GM23248 (cell line): Measurements from ENCODE around the gene ARHGAP24. TPM values are rescaled to one million over a fixed set of nuclear protein-coding genes. Genes with fewer than 3 reads are reported as not detected.

Source experiments
- DNase-seq: peaks from one replicate; pipeline ENCODE4 v3.0.0-alpha.2; 2015
- H2AFZ ChIP-seq: fragments of 200-600 bp; sonication (generic); 2 replicates; pipeline ENCODE4 v1.6.1; 2016; ENCODE audit warnings: antibody characterized with exemption
- H3F3A ChIP-seq: fragments of 200-600 bp; sonication (generic); 2 replicates; pipeline ENCODE4 v1.6.1; 2016; ENCODE audit warnings: mild to moderate bottlenecking, antibody characterized with exemption, mixed run types; ENCODE audit not compliant: insufficient read depth
- H3K27ac ChIP-seq: fragments of 200-600 bp; sonication (generic); 2 replicates; pipeline ENCODE4 v1.5.1; 2016; ENCODE audit warnings: mild to moderate bottlenecking
- H3K27me3 ChIP-seq: fragments of 200-600 bp; sonication (generic); replicated peaks from 2 replicates; pipeline ENCODE4 v1.6.1; 2016; ENCODE audit warnings: mild to moderate bottlenecking; ENCODE audit not compliant: insufficient read depth
- H3K36me3 ChIP-seq: fragments of 200-600 bp; sonication (generic); 2 replicates; pipeline ENCODE4 v1.6.1; 2016; ENCODE audit warnings: low read depth, mild to moderate bottlenecking
- H3K4me1 ChIP-seq: fragments of 200-600 bp; sonication (generic); 2 replicates; pipeline ENCODE4 v1.6.1; 2016; ENCODE audit warnings: mild to moderate bottlenecking; ENCODE audit not compliant: insufficient read depth
- H3K4me2 ChIP-seq: fragments of 200-600 bp; sonication (generic); one replicate; pipeline ENCODE4 v1.6.1; 2016; ENCODE audit warnings: mild to moderate bottlenecking; ENCODE audit not compliant: unreplicated experiment
- H3K4me3 ChIP-seq: fragments of 200-600 bp; sonication (generic); 2 replicates; pipeline ENCODE4 v1.5.1; 2016; ENCODE audit warnings: mild to moderate bottlenecking
- H3K79me2 ChIP-seq: fragments of 200-600 bp; sonication (generic); 2 replicates; pipeline ENCODE4 v1.6.1; 2016; ENCODE audit warnings: mild to moderate bottlenecking; ENCODE audit not compliant: insufficient read depth
- H3K9ac ChIP-seq: fragments of 200-600 bp; sonication (generic); 2 replicates; pipeline ENCODE4 v1.6.1; 2016; ENCODE audit warnings: mild to moderate bottlenecking
- H3K9me2 ChIP-seq: fragments of 200-600 bp; sonication (generic); 2 replicates; pipeline ENCODE4 v1.6.1; 2016; ENCODE audit warnings: mixed run types, mild to moderate bottlenecking, moderate library complexity; ENCODE audit not compliant: insufficient read depth
- H3K9me3 ChIP-seq: fragments of 200-600 bp; sonication (generic); one replicate; pipeline ENCODE4 v1.6.1; 2017; ENCODE audit warnings: low read depth
- H4K20me1 ChIP-seq: fragments of 200-600 bp; sonication (generic); 2 replicates; pipeline ENCODE4 v1.6.0; 2016; ENCODE audit not compliant: insufficient read depth
- EZH2 ChIP-seq: fragments of 200-600 bp; sonication (generic); IDR thresholded peaks from 2 replicates; pipeline ENCODE4 v1.6.1; 2018; ENCODE audit warnings: antibody characterized with exemption, mild to moderate bottlenecking; ENCODE audit not compliant: insufficient read depth, poor library complexity, severe bottlenecking
- EZH2phosphoT487 ChIP-seq: fragments of 200-600 bp; sonication (generic); IDR thresholded peaks from 2 replicates; pipeline ENCODE4 v1.6.1; 2018; ENCODE audit warnings: antibody characterized with exemption, moderate library complexity, mild to moderate bottlenecking, low read depth; ENCODE audit not compliant: insufficient read depth
- WGBS, 2 experiments: methylation state at CpG; one replicate each; pipeline ENCODE4 v1.1.6; 2015 to 2017; ENCODE audit warnings: low lambda C conversion rate in 2 of 2, low coverage in 1 of 2; ENCODE audit errors: missing lambda C conversion rate in 2 of 2; 5-methylcytosine and 5-hydroxymethylcytosine counted together
- in situ Hi-C: fragments of 300-500 bp; cut with MboI; formaldehyde crosslinking; loops from 2 replicates; pipeline ENCODE4 v1.15.0; 2020
- polyA plus RNA-seq: library from polyadenylated mRNA; unstranded; fragments of >200 nt; fragmentation: Nextera tagmentation; extraction: Ambion mirVana; gene quantifications from 2 replicates; pipeline ENCODE4 v1.2.1, GENCODE V29; 2016
- total RNA-seq: library from RNA; depleted of rRNA; stranded (reverse); fragments of >200 nt; shearing (Covaris generic); gene quantifications from 2 replicates; pipeline ENCODE4 v1.2.3, GENCODE V29; 2014

ARHGAP24 gene
- total and polyA plus RNA-seq, 2 experiments from 2014 or later, result 24.1 to 31.6 TPM

DNA sequence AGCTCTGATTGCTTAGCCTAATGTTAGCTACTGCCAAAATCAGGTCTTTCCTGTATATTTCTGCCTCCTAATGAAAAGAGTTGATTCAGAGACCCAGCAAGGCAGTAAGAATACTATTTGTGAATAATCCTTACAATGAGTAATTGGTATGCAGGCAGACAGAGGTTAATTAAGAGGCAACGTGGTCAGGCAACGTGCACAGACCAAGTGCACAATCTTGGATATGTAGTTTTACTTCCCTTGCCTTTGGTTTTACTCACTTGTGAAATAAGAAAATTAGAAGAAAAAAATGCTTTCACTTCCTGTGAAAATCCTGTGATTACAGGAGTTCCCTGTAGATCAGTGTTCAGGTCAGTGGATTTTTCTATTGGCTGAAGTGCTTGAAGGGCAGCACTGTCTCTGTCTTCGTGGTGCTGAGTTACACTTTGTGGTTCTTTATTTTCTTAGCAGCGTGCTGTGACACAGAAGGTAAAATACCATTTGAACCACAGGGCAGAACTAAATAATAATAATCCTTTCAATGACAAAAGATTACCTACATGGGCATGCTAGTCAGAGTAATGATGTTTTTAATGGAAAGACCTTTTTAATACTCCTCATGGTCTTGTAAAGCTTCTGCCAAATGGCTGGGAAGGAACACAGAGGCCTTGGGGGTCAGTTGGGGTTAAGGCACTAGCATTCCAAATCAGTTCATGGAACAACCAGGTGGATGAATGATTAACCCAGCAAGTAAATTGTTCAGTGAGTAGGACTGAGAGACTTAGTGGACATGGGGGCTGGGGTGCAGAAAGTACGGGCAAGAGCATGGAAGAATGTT is 454.0 kb downstream of the ARHGAP24 start:
- Histone ChIP-seq H3K4me1 (peaks cover 31% of the 10 kb centered on the region), H3K27ac (peak overlapping the region; percentile 63), H3K9ac (peak overlapping the region; percentile 44), H3K4me2 (peak overlapping the region; percentile 11), H3K4me3 (no peak overlapping the region), H4K20me1 (no peaks in the 10 kb centered on the region), H3K9me3 (no peaks in the 10 kb centered on the region), H3K79me2 (peaks cover 42% of the 10 kb centered on the region; the same call in 1 of the 2 replicates), H2AFZ (no peak overlapping the region), H3K27me3 (no peaks in the 10 kb centered on the region), H3F3A (0 out of 2 replicates have a peak, but pooled peaks cover 6% of the 10 kb centered on the region), H3K36me3 (peaks cover 7% of the 10 kb centered on the region; the same call in 1 of the 2 replicates), H3K9me2 (no peaks in the 10 kb centered on the region)
- DNase-seq, result peak; percentile 84
- in situ Hi-C loops, result no loop called here
- WGBS, 2 experiments, result 37 to 38% methylated on average over 5 of the region's 5 CpGs
- no peak for TF ChIP-seq EZH2
- TF ChIP-seq EZH2phosphoT487, result no peak

DNA sequence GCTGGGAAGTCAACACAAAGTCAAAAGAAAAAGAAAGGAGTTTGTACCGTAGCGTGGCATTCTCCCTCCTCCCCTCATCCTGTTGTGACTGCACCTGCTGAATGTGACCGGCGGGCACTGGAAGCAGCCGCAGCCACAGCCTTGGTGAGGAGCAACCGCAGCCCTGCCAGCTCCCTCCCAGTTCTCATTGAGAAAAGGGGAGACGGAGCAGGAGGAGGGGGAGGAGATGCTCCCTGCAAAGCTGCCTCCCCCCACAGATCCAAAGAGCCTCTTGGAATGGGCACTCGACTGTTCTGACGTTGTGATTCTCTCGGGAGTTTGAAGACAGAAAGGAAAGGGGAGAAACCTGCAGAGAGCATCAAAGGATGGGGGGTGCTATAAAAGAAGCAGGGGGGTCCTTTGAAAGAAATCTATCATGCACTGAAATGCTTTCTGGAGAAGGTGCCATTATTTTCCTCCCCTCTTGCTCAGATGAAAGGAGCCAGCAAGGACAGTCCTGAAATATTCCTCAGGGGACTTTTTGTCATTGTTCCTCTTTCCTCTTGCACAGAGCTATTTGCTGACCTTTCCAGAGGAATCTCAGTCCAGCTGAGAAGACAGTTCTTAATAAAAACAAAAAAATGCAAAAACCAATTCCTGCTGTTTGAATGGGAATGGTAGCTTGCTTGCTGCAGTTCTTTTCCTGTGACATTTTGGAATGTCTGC is 455.2 kb downstream of the ARHGAP24 start:
- Histone ChIP-seq H3K9ac (no peak overlapping the region), H3K4me1 (peaks cover 31% of the 10 kb centered on the region), H3K36me3 (no peaks in the 10 kb centered on the region; the same call in 1 of the 2 replicates), H3K27ac (no peak overlapping the region), H4K20me1 (no peaks in the 10 kb centered on the region), H3K4me3 (no peak overlapping the region), H2AFZ (no peak overlapping the region), H3F3A (0 out of 2 replicates have a peak, but pooled peaks cover 6% of the 10 kb centered on the region), H3K27me3 (no peaks in the 10 kb centered on the region), H3K9me2 (no peaks in the 10 kb centered on the region), H3K79me2 (peaks cover 33% of the 10 kb centered on the region; the same call in 1 of the 2 replicates), H3K4me2 (no peak overlapping the region), H3K9me3 (no peaks in the 10 kb centered on the region)
- in situ Hi-C loops, result no loop called here
- TF ChIP-seq EZH2, result no peak
- no peak for TF ChIP-seq EZH2phosphoT487
- DNase-seq, result peak; percentile 6
- 49 to 50% methylated on average over 10 of the region's 10 CpGs for WGBS, 2 experiments

DNA sequence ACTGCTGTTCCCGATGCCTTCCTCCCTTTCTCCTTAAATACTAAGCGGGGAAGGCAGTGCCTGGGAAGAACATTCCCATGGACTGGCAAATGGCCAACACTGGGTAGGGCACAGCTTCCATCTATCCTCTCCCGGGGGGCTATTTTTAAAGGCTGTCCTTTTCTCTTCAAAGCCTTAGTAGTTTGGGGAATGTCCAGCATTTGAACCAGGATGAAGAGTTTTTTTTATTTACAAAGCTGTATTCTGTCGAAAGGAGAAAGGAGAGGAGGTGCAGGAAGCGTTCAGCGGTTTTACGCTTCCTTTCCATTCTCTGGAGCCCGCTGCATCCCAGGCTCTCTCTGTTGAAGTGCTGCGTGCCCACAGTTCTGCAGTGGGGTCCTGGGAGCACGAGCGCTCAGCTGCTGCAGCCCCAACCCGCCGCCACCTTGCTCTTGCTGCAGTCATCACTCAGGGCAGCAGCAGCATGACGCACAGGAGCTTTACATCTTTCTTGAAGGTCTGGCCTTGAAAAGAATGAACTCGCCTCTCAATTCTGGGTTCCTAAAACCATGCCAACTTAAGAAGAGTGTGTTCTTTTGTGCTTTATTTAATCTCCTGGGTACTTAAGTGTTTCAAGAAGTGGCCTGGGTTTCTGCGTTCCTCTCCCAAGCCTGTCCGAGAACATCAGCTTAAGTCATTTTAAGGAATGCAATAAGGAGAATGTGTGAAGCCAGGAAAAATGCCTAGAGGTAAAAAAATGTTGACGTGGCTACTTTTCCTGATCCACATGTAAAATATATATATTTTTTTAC is 457.7 kb downstream of the ARHGAP24 start:
- Histone ChIP-seq H3K36me3 (no peaks in the 10 kb centered on the region), H4K20me1 (no peaks in the 10 kb centered on the region), H3K9me3 (no peaks in the 10 kb centered on the region), H3K27ac (no peak overlapping the region), H3K9me2 (no peaks in the 10 kb centered on the region), H3K79me2 (peaks cover 32% of the 10 kb centered on the region), H2AFZ (no peak overlapping the region), H3K27me3 (no peaks in the 10 kb centered on the region), H3K4me3 (no peak overlapping the region), H3F3A (0 out of 2 replicates have a peak, but pooled peaks cover 6% of the 10 kb centered on the region), H3K4me1 (peaks cover 31% of the 10 kb centered on the region), H3K9ac (no peak overlapping the region), H3K4me2 (no peak overlapping the region)
- TF ChIP-seq EZH2 (no peak), EZH2phosphoT487 (no peak)
- in situ Hi-C loops, result no loop called here
- no peak for DNase-seq
- 93 to 94% methylated on average over 18 of the region's 18 CpGs for WGBS, 2 experiments

DNA sequence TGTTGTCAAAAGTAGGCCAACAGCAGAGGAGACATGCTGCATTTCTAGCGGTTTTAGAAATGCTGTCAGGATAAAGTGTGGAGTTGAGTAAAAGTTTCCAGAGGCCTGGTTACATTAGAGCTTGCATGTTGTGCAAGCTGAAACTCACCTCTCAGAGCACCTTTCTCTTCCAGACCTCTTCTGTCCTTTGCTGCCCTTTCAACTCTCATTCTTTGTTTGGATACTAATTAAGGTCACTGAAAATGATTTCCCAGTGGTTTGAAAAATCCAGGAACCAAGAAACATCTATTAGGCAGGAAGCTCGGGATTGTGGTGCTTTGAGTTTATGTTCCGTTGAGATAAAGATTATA is 458.3 kb downstream of the ARHGAP24 start:
- H3K36me3 ChIP-seq, result no peaks in the 10 kb centered on the region
- 0 out of 2 replicates have a peak, but pooled peaks cover 6% of the 10 kb centered on the region for H3F3A ChIP-seq
- H3K27me3 ChIP-seq, result no peaks in the 10 kb centered on the region
- in situ Hi-C loops, result no loop called here
- TF ChIP-seq EZH2phosphoT487, result no peak
- TF ChIP-seq EZH2, result no peak
- DNase-seq, result no peak
- H4K20me1 ChIP-seq, result no peaks in the 10 kb centered on the region
- H2AFZ ChIP-seq, result no peak overlapping the region
- H3K9ac ChIP-seq, result no peak overlapping the region
- H3K79me2 ChIP-seq, result peaks cover 34% of the 10 kb centered on the region
- no peaks in the 10 kb centered on the region for H3K9me2 ChIP-seq
- peaks cover 26% of the 10 kb centered on the region for H3K4me1 ChIP-seq
- no peak overlapping the region for H3K4me2 ChIP-seq
- WGBS, 2 experiments, result 97 to 98% methylated on average over 3 of the region's 3 CpGs
- no peaks in the 10 kb centered on the region for H3K9me3 ChIP-seq
- H3K27ac ChIP-seq, result no peak overlapping the region
- no peak overlapping the region for H3K4me3 ChIP-seq
